ENCODE data around the gene MARCHF9.

The MARCHF9 gene

DNA sequence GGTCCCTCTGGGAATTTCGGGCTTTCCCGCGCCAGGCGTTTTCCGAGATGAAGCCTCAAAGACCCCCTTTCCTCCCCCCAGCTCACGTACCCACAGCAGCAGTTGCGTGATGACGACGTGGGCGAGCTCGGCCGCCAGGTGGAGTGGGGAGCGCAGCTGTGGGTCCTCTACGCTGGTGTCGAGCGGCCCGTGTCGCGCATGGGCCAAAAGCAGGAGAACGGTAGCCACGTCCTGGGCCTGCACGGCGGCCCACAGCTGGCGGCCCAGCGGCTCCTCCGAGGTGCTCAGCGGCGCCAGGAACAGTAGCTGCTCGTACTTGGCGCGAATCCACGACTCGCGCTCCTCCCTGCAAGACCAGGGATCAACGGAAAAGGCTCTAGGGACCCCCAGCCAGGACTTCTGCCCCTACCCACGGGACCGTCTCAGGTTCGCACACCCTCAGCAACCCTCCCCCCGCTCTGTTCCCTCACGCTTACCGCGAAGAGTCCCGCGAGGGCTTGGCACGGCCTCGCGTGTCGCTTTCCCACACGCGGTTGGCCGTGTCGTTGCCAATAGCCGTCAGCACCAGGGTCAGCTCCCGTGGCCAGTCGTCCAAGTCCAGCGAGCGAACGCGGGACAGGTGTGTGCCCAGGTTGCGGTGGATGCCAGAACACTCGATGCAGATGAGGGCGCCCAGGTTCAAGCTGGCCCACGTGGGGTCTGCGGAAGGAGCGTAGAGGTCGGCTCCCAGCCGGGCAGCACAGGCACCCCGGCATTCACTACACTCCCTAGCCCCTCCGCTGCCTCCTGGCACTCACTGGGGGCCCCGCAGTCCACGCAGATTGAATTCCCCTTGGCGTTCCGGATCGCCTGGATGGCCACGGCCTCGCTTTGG lies 27.8 kb upstream of the MARCHF9 start:
- DNase-seq (ENCODE audit: low spot score in 2 of 2) (no peak), ATAC-seq (replicated peaks; ENCODE audit: extremely low read depth, poor library complexity, severe bottlenecking) (no peak)
- Mint-ChIP-seq H3K4me3 (no peak overlapping the region), H3K27me3 (no peaks in the 10 kb centered on the region), H3K4me1 (peaks cover 32% of the 10 kb centered on the region), H3K36me3 (ENCODE audit: insufficient read depth) (peaks cover 54% of the 10 kb centered on the region), H3K9me3 (no peaks in the 10 kb centered on the region), H3K27ac (ENCODE audit: low read depth) (peak overlapping the region; percentile 58)

DNA sequence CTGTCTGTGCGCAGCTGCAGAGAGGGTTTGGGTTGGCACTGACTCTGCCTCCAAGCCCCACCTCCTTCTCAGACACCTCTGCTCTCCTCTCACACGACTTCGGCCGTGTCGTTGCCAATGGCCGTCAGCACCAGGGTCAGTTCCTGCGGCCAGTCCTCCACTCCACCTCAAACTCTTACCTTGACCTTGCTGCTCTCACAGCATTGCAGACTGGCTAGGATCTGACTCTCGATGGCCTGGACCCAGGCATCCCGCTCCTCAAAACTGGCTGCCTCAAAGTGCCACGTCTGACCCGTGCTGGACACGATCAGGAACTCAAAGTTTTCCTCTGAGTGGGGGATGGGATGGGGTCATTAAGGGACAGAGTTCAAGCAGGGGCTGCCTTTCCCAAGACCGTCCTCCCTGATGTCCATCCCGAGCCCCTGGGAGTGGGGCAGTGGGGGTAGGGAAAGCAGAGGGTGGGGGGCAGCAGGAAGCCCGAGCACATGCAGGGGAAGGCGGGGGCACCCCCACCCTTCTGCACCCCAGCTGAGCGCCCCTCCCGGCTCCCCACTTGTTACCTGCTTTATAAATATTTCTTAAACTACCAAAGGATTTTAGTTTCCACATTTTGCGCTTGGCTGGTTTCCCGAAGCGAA lies 27.0 kb upstream of the MARCHF9 start:
- H3K4me1 Mint-ChIP-seq: peaks cover 35% of the 10 kb centered on the region
- peaks cover 60% of the 10 kb centered on the region for H3K36me3 Mint-ChIP-seq (ENCODE audit: insufficient read depth)
- no peaks in the 10 kb centered on the region for H3K27me3 Mint-ChIP-seq
- peak overlapping the region; percentile 58 for H3K27ac Mint-ChIP-seq (ENCODE audit: low read depth)
- DNase-seq (ENCODE audit: low spot score in 2 of 2) (no peak), ATAC-seq (replicated peaks; ENCODE audit: extremely low read depth, poor library complexity, severe bottlenecking) (no peak)
- H3K9me3 Mint-ChIP-seq: no peaks in the 10 kb centered on the region
- H3K4me3 Mint-ChIP-seq: no peak overlapping the region

DNA sequence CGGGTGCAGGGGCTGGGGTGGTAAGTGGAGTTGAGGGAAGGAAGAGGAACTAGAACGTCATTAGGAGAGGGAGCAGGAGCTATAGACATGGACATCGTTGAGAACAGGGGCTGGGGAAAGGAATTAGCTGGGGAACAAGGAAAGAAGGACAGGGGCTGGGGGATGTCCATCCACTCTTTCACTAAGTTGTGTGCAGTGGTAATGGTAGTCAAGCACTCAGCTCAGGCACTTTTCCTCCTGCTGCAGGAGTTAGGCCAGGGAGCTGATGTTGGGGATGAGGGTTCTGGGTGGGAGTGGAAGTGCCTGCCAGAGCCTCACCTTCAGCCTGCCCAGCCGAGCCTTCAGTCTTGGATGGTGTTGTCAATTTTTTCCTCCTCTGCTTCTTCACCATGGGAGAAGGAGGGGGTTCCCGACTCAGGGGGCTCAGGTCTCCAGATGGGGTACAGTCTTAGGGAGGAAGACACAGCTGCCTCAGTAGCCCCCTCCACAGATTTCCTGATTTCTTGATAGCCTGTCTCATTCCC lies 25.5 kb upstream of the MARCHF9 start:
- Mint-ChIP-seq H3K27ac (ENCODE audit: low read depth) (peak overlapping the region; percentile 58), H3K9me3 (no peaks in the 10 kb centered on the region), H3K36me3 (ENCODE audit: insufficient read depth) (peaks cover 69% of the 10 kb centered on the region), H3K4me3 (no peak overlapping the region), H3K27me3 (no peaks in the 10 kb centered on the region), H3K4me1 (peaks cover 27% of the 10 kb centered on the region)
- ATAC-seq (replicated peaks; ENCODE audit: extremely low read depth, poor library complexity, severe bottlenecking): no peak
- no peak for DNase-seq (ENCODE audit: low spot score in 2 of 2)

DNA sequence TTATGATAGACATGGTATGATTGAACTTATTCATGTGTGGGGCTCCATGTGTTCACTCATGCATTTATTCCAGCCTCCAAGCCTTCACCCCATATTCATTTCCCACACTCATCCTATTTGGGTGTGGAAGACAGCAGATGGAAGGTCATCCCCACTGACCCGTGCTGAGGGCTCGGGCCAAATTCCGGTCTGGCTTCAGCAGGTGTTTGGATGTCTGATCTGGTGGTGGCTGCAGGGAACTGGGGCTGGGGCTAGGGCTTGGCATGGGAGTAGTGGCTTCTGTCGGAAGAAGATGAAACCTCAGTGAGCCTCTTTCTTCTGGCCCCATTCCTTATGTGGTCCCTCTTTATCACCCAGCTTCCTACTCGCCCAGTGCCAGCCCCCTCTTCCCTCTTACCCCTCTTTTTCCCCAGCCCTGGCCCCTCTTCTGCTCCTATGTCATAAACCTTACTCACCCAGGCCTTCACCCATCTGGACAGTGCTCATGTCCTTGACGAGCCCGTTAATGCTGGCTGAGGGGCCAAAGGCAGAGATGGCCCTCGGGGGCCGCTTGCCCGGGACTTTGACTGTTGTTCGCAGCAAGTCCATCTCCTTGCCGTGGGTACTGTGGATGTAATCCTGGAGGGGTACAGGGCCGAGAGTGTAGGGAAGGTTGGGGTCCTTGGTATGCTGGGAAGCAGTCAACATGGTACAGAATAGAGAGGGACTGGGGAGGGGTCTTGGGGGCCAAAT lies 24.4 kb upstream of the MARCHF9 start:
- ATAC-seq (replicated peaks; ENCODE audit: extremely low read depth, poor library complexity, severe bottlenecking): no peak
- H3K9me3 Mint-ChIP-seq: no peaks in the 10 kb centered on the region
- peaks cover 29% of the 10 kb centered on the region for H3K4me1 Mint-ChIP-seq
- no peak for DNase-seq (ENCODE audit: low spot score in 2 of 2)
- H3K27me3 Mint-ChIP-seq: no peaks in the 10 kb centered on the region
- H3K4me3 Mint-ChIP-seq: no peak overlapping the region
- H3K27ac Mint-ChIP-seq (ENCODE audit: low read depth): peak overlapping the region; percentile 22
- H3K36me3 Mint-ChIP-seq (ENCODE audit: insufficient read depth): peaks cover 61% of the 10 kb centered on the region

DNA sequence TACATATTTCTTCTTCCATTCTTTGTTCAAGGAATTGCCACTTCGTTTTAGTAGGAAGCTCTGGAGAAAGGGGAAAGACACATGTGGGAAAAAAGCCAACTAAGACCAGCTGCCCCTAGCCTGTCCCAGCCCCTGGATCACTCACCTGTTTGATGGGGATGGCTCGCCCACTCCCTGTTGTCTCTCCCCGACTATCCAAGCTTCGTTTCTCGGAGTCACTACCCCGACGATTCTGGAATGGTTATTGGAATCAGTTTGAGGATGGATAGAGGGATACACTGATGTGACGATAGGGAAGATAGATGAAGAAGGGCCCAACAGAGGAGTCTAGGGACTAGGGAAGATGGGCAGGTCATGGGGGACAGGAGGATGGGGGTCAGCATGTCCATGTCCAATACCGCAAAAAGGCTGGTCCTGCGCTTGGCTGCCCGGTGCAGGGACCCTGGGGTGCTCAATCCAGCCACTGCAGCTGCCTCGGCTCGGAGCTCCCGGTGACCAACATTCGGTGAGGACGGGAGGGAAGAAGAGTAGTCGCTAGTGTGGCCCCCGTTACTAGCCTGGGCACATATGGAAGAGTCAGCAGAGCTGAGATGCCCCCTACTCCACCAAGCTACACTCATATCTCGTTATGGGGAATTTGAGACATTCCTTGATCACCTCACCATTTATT lies 23.4 kb upstream of the MARCHF9 start:
- H3K9me3 Mint-ChIP-seq: no peaks in the 10 kb centered on the region
- peaks cover 58% of the 10 kb centered on the region for H3K36me3 Mint-ChIP-seq (ENCODE audit: insufficient read depth)
- H3K27ac Mint-ChIP-seq (ENCODE audit: low read depth): no peak overlapping the region
- ATAC-seq (replicated peaks; ENCODE audit: extremely low read depth, poor library complexity, severe bottlenecking) (no peak), DNase-seq (ENCODE audit: low spot score in 2 of 2) (no peak)
- no peaks in the 10 kb centered on the region for H3K27me3 Mint-ChIP-seq
- H3K4me1 Mint-ChIP-seq: peaks cover 35% of the 10 kb centered on the region
- no peak overlapping the region for H3K4me3 Mint-ChIP-seq

DNA sequence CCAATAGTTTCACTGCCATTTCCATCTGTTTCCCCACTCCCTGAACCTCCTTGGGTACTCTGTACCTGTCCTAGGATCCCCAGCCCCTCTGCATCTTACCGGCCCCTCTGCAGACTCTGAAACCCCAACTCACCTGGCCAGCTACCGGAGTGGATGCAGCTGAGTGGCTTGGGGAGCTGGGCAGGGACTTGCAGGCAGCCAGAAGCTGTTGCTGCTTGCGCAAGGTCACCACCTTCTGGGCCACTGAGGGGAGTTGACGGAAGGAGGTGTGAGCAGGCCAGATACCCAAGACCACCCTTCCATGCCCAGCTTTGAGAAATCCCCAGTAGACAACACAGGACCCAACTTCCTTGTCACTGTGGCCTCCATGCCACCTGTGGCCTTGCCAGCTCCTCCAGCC lies 22.6 kb upstream of the MARCHF9 start:
- H3K36me3 Mint-ChIP-seq (ENCODE audit: insufficient read depth): peaks cover 56% of the 10 kb centered on the region
- H3K9me3 Mint-ChIP-seq: no peaks in the 10 kb centered on the region
- peak overlapping the region; percentile 14 for H3K27ac Mint-ChIP-seq (ENCODE audit: low read depth)
- no peak for DNase-seq (ENCODE audit: low spot score in 2 of 2)
- peaks cover 41% of the 10 kb centered on the region for H3K4me1 Mint-ChIP-seq
- ATAC-seq (replicated peaks; ENCODE audit: extremely low read depth, poor library complexity, severe bottlenecking): no peak
- H3K27me3 Mint-ChIP-seq: no peaks in the 10 kb centered on the region
- no peak overlapping the region for H3K4me3 Mint-ChIP-seq

DNA sequence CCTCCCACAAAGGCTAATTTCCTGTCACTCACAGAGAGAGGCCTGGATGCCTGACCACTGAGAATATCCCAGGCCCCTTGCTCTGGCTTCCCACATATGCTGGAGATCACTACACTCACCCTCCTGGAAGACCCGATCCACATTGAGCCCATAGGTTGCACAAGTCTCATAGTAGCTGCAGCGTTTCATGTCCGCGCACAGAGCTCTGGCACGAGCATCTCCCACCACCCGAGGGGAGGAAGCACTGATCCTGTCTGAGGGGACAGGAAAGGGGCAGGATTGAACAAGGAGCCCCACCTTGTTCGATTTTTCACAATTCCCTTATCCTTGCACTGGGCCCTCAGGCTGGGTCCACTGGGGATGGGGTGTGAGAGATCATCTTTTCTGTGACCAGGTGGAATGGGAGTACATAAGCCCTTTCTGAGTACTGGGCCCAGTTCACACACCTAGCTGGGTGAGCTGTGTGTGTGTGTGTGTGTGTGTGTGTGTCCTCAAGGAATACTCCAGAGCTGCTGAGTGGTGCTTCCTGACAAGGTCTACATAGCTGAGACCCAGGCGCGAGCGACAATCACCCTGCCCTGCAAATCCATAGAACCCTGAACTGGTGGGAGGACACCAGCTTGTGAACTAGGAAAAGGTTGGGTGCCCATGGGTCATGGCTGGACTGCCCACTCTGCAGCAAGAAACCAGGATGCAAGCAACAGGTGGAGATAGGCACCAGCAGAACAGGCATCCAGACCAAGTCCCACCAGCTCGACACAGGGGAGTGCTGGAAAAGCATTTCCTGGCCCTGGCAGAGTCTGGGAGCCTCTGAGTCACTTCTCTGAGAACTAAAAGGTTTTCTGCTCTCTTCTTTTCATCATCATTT lies 21.9 kb upstream of the MARCHF9 start:
- Mint-ChIP-seq H3K9me3 (no peaks in the 10 kb centered on the region), H3K27ac (ENCODE audit: low read depth) (peak overlapping the region; percentile 14), H3K36me3 (ENCODE audit: insufficient read depth) (peaks cover 52% of the 10 kb centered on the region), H3K4me3 (no peak overlapping the region), H3K4me1 (peaks cover 38% of the 10 kb centered on the region), H3K27me3 (no peaks in the 10 kb centered on the region)
- no peak for DNase-seq (ENCODE audit: low spot score in 2 of 2)
- ATAC-seq (replicated peaks; ENCODE audit: extremely low read depth, poor library complexity, severe bottlenecking): no peak

DNA sequence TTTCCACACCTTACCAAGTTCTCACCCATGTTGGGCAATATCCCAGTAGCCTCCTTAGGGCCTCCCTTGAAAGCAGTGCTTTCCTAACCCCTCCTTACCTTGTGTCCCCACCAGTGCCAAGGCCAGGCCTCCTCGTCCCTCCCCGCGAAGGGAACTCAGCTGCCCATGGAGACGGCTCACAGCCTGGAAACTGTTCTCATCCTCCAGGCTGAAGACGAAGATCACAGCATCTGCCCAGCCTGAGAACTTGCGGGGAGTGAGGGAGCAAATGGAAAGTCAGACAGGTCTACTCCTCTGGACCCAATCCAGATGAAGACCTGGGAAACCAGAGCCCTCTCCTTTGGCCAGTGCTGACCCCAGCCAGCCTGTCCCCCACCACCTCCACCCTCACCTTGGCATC lies 21.0 kb upstream of the MARCHF9 start:
- H3K36me3 Mint-ChIP-seq (ENCODE audit: insufficient read depth): peaks cover 46% of the 10 kb centered on the region

DNA sequence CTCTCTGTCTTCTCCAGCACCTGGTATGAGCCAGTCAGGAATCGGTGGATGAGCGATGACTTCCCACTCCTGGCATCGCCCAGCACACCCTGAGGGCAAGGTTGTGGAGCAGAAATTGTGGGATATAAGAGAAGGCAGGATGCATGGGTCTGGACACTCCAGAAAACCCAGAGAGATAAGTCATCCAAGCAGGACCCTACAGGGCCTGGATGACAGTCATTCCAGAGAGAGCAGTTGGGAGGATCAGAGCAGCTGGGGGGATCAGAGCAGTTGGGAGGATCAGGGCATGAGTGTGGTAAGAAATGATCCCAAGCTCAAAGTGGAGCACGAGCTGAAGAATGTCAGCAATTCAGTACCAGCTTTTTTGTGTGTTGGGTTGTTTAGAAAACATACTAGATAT lies 20.3 kb upstream of the MARCHF9 start:
- H3K27me3 Mint-ChIP-seq: no peaks in the 10 kb centered on the region
- ATAC-seq (replicated peaks; ENCODE audit: extremely low read depth, poor library complexity, severe bottlenecking) (no peak), DNase-seq (ENCODE audit: low spot score in 2 of 2) (no peak)
- H3K4me3 Mint-ChIP-seq: no peak overlapping the region
- no peaks in the 10 kb centered on the region for H3K9me3 Mint-ChIP-seq
- peaks cover 45% of the 10 kb centered on the region for H3K36me3 Mint-ChIP-seq (ENCODE audit: insufficient read depth)
- H3K27ac Mint-ChIP-seq (ENCODE audit: low read depth): peak overlapping the region; percentile 42
- H3K4me1 Mint-ChIP-seq: peaks cover 39% of the 10 kb centered on the region

More for the DNA sequence above, 21.0 kb upstream of the MARCHF9 start:
- ATAC-seq (replicated peaks; ENCODE audit: extremely low read depth, poor library complexity, severe bottlenecking) (no peak), DNase-seq (ENCODE audit: low spot score in 2 of 2) (no peak)
- Mint-ChIP-seq H3K4me1 (peaks cover 32% of the 10 kb centered on the region), H3K4me3 (no peak overlapping the region), H3K27me3 (no peaks in the 10 kb centered on the region), H3K27ac (ENCODE audit: low read depth) (no peak overlapping the region), H3K9me3 (no peaks in the 10 kb centered on the region)

DNA sequence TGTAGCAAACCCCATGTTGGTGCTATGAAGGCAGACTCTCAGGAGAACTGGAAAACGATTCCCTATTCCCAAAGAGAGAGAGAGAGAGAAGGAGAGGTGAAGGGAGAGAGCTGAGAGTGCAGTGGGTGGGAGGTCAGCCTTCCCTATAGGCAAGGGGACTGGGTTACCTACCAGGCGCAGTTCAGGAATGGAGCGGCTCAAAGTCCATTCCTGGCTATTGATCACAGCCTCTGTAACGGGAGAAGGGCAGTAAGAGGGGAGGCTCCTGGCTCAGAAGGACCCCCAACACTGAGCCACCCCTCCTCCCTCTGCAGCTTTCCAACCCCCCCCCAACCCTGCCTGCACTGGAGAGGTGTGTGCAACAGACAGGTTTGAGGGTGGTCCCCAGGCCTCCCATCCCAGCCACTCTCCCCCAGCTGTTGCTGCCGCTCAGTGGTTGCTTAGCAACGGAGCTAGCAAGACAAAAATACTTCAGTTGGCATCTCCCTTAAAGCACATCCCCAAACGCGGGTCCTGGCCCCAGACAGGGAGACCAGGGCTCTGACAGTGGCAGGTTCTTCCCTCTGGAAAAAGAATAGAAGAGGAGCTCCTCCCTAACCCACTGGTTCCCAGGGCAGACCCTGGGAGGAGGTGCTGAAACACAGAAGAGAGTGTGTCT lies 19.6 kb upstream of the MARCHF9 start:
- ATAC-seq (replicated peaks; ENCODE audit: extremely low read depth, poor library complexity, severe bottlenecking): no peak
- DNase-seq (ENCODE audit: low spot score in 2 of 2): no peak
- Mint-ChIP-seq H3K27ac (ENCODE audit: low read depth) (peak overlapping the region; percentile 42), H3K36me3 (ENCODE audit: insufficient read depth) (peaks cover 40% of the 10 kb centered on the region), H3K4me3 (no peak overlapping the region), H3K27me3 (no peaks in the 10 kb centered on the region), H3K9me3 (no peaks in the 10 kb centered on the region), H3K4me1 (peaks cover 40% of the 10 kb centered on the region)
